Activated B cell treated with CpG ODN at 0.5 μM for 24 hours (primary cell): ENCODE results near the gene EXOG. TPM values are rescaled to one million over a fixed set of nuclear protein-coding genes. Genes with fewer than 3 reads are reported as not detected.

Experiments used
- ATAC-seq: fragments of 200-7000 bp; cut with Tn5 transposase; one replicate; pipeline ENCODE4 v1.10.0; 2021; ENCODE audit warnings: low read depth, mild to moderate bottlenecking, moderate library complexity
- CTCF ChIA-PET: fragments of 350-600 bp; sonication (Branson Sonifier 250); formaldehyde crosslinking; loops from one replicate; lab custom pipeline; 2021; ENCODE audit warnings: antibody characterized with exemption; lab: Charles Lee
- POLR2A ChIA-PET: fragments of 350-600 bp; sonication (Branson Sonifier 250); formaldehyde crosslinking; loops from one replicate; lab custom pipeline; 2021; ENCODE audit warnings: antibody characterized with exemption; lab: Charles Lee
- DNase-seq: peaks from one replicate; pipeline ENCODE4 v3.0.0; 2022
- H3K27ac Mint-ChIP-seq: one replicate; pipeline ENCODE4 v1.8.0; 2020; ENCODE audit warnings: mixed read lengths
- H3K27me3 Mint-ChIP-seq: one replicate; pipeline ENCODE4 v1.8.0; 2021; ENCODE audit warnings: mixed read lengths
- H3K36me3 Mint-ChIP-seq: one replicate; pipeline ENCODE4 v1.8.0; 2021; ENCODE audit warnings: low read depth, mixed read lengths
- H3K4me1 Mint-ChIP-seq: one replicate; pipeline ENCODE4 v1.8.0; 2021; ENCODE audit warnings: mixed read lengths
- H3K4me3 Mint-ChIP-seq: one replicate; pipeline ENCODE4 v1.8.0; 2020; ENCODE audit warnings: mild to moderate bottlenecking, mixed read lengths
- H3K9me3 Mint-ChIP-seq: one replicate; pipeline ENCODE4 v1.8.0; 2020; ENCODE audit warnings: mixed read lengths
- intact Hi-C: fragments of 100-400 bp; cut with micrococcal nuclease; formaldehyde crosslinking; loops from one replicate; pipeline ENCODE4 v1.15.1; 2024
- total RNA-seq: library from RNA; stranded (reverse); gene quantifications from 2 replicates; pipeline ENCODE4 v1.2.3, GENCODE V29; 2022
- TF ChIP-seq, protein P1 (sequence below): fragments of 200-600 bp; IDR thresholded peaks from one replicate; pipeline ENCODE4 v1.8.0; 2022; ENCODE audit warnings: antibody characterized with exemption, mild to moderate bottlenecking

The EXOG gene
- total RNA-seq, 1 donor from 2014 or later: 32.3 TPM

DNA sequence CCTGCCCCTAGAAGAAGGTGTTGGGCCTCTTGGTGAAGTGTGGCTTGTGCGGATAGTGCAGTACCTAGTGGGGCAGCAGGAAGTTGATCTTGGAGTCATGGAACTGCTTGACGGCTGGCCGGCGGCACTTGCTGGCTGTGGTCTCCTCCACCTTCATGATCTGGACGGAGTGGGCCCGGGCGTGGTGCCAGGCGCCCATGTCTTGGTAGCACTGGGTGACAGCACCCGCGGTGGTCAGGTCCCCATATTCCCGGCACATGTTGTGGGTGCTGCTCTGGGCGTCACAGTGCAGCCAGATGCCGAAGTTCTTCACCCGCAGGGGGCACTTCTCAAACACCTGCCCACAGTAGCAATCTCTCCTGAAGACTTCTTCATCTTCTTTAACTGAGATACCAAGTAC is 30.7 kb downstream of the EXOG start:
- Mint-ChIP-seq H3K4me1 (no peaks in the 10 kb centered on the region), H3K9me3 (no peaks in the 10 kb centered on the region), H3K27me3 (no peaks in the 10 kb centered on the region), H3K4me3 (no peak overlapping the region), H3K27ac (no peak overlapping the region), H3K36me3 (peaks cover 78% of the 10 kb centered on the region)
- POLR2A ChIA-PET: no interaction called here
- intact Hi-C loops: no loop called here
- CTCF ChIA-PET: no interaction called here
- TF ChIP-seq, protein P1, sequence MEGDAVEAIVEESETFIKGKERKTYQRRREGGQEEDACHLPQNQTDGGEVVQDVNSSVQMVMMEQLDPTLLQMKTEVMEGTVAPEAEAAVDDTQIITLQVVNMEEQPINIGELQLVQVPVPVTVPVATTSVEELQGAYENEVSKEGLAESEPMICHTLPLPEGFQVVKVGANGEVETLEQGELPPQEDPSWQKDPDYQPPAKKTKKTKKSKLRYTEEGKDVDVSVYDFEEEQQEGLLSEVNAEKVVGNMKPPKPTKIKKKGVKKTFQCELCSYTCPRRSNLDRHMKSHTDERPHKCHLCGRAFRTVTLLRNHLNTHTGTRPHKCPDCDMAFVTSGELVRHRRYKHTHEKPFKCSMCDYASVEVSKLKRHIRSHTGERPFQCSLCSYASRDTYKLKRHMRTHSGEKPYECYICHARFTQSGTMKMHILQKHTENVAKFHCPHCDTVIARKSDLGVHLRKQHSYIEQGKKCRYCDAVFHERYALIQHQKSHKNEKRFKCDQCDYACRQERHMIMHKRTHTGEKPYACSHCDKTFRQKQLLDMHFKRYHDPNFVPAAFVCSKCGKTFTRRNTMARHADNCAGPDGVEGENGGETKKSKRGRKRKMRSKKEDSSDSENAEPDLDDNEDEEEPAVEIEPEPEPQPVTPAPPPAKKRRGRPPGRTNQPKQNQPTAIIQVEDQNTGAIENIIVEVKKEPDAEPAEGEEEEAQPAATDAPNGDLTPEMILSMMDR: no peak
- ATAC-seq (no peak), DNase-seq (no peak)

DNA sequence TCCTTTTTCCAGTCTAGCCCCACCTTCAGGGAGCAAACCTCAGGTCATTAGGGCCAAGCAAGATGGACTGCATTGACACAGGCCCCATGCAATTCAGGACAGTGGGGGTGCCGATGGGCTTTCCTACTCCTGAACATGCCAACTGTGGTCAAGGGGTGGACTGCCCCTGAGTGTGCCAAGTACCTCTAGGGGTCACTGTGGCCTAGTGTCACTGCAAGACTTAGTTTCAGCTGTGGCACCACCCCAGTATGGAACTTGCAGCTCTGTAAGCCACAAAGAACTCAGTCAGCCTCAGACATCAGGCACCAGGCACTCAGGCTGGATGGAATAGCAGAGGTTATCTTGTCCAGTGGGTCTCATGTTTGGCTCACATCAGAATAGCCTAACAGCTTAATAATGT is 32.3 kb downstream of the EXOG start:
- H3K27ac Mint-ChIP-seq: no peak overlapping the region
- H3K36me3 Mint-ChIP-seq: peaks cover 75% of the 10 kb centered on the region
- CTCF ChIA-PET: no interaction called here
- TF ChIP-seq, protein P1: no peak
- H3K9me3 Mint-ChIP-seq: no peaks in the 10 kb centered on the region
- intact Hi-C loops: no loop called here
- DNase-seq (no peak), ATAC-seq (no peak)
- POLR2A ChIA-PET: no interaction called here
- H3K4me3 Mint-ChIP-seq: no peak overlapping the region
- no peaks in the 10 kb centered on the region for H3K27me3 Mint-ChIP-seq
- no peaks in the 10 kb centered on the region for H3K4me1 Mint-ChIP-seq

DNA sequence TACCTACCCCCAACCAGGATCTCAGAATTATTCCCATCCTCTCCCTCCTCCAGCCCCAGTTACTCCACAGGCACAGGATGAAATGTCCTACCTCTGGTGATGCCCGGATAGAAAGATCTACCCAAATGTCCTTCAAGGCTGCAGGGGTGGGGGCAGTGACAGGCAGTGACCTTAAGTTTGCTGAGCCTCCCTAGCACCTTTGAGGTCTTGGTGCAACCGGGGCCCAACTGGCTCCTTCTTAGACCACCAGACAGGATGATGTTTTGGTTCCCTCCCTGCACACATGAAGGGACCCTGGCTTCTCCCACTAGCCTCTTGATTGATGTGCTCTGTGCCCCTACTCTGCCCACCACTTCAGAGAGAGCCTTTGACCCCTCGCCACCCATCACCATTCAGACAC is 36.4 kb downstream of the EXOG start:
- DNase-seq (no peak), ATAC-seq (no peak)
- ChIA-PET POLR2A (no interaction called here), CTCF (no interaction called here)
- Mint-ChIP-seq H3K9me3 (no peaks in the 10 kb centered on the region), H3K27me3 (no peaks in the 10 kb centered on the region), H3K4me1 (no peaks in the 10 kb centered on the region), H3K27ac (no peak overlapping the region), H3K36me3 (peaks cover 59% of the 10 kb centered on the region), H3K4me3 (no peak overlapping the region)
- intact Hi-C loops: no loop called here
- TF ChIP-seq, protein P1: no peak

DNA sequence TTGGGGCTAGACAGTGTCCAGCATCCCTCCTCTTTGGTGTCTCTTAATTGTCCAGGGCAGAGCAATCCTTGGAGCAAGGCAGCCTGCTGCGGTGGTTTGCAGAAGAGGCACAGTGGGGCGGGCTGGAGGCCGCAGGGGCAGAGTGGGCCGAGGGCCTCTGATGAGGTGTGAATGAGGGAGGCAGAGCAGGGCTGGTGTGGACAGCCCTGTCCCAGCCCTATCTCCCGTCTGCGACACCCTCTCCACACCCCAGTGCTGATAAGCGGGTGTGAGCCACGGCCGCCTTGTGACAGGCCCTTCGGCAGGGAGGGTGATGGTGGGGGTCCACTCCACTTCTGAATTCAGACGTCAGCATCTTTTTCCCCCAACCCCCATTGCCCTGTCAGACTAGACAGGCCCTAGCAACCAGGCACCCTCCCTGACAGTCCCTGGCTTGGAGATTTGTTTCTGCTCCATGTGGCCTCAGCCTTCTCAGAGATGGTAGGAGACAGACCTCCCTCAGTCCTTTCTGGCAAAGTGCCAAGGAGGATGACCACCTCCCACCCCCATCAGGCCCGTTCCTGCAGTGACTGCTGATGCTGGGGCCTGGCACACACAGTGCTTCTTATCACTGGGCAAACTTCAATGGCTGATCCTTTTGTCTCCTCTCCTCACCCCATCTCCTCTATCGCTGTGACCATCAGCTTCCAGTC is 37.3 kb downstream of the EXOG start:
- no peak for DNase-seq
- no peak for ATAC-seq
- ChIA-PET POLR2A (no interaction called here), CTCF (no interaction called here)
- H3K4me3 Mint-ChIP-seq: no peak overlapping the region
- no peaks in the 10 kb centered on the region for H3K4me1 Mint-ChIP-seq
- no peak overlapping the region for H3K27ac Mint-ChIP-seq
- intact Hi-C loops: no loop called here
- no peaks in the 10 kb centered on the region for H3K27me3 Mint-ChIP-seq
- TF ChIP-seq, protein P1: no peak
- H3K9me3 Mint-ChIP-seq: no peaks in the 10 kb centered on the region
- peaks cover 50% of the 10 kb centered on the region for H3K36me3 Mint-ChIP-seq

DNA sequence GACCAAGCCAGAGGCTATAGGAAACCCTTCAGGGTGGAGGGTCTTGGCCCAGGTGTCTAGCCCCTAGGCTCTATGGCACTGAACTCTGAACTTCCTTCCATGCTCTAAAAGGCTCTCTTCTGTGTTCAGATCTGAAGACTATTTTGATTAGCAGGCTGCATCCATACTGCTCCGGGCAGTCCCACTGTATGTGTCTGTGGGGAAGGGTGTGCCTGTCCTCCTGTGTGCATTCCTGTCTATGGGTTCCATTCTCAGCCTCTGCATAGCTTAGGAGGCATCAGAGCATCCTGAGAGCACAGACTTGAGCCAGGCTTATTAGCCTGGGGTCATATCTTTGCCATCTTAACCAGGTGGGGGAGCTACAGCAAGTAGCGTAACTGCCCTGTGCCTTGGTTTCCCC is 38.0 kb downstream of the EXOG start:
- H3K36me3 Mint-ChIP-seq: peaks cover 47% of the 10 kb centered on the region
- ATAC-seq (no peak), DNase-seq (no peak)
- no peak overlapping the region for H3K27ac Mint-ChIP-seq
- H3K4me3 Mint-ChIP-seq: no peak overlapping the region
- CTCF ChIA-PET: no interaction called here
- H3K27me3 Mint-ChIP-seq: no peaks in the 10 kb centered on the region
- TF ChIP-seq, protein P1: no peak
- POLR2A ChIA-PET: no interaction called here
- H3K9me3 Mint-ChIP-seq: no peaks in the 10 kb centered on the region
- intact Hi-C loops: no loop called here
- no peaks in the 10 kb centered on the region for H3K4me1 Mint-ChIP-seq
